ENCODE results near the gene CEP70.
"Not testable (repeated sequence)": the region's sequence is repeated elsewhere in the genome, so short reads cannot be mapped to it uniquely, and the experiment has no call there.

- not testable (repeated sequence) for TF ChIP-seq CTCF, POLR2A, POLR2AphosphoS5 (IDR thresholded peaks at IDR 0.05)
Observed at GRCh38 chr3:138554775-138555174, 39.3 kb downstream of the CEP70 start.
